Caco-2 (cell line): ENCODE data around the gene RAB1B. TPM values are rescaled to one million over a fixed set of nuclear protein-coding genes. Genes with fewer than 3 reads are reported as not detected.
A peak's percentile ranks its signal among the peaks of the same experiment; 100 is the strongest.

ENCODE experiments used
- BruUV-seq: library from RNA; stranded (reverse); fragments of 400-500 nt; replicated peaks from 2 replicates; lab custom pipeline; 2021; lab: Mats Ljungman, UMichigan
- CTCF ChIA-PET: fragments of 300-600 bp; sonication (Branson Sonifier 250); formaldehyde crosslinking; loops from one replicate; lab custom pipeline; 2022; ENCODE audit warnings: antibody characterized with exemption; lab: Charles Lee
- POLR2A ChIA-PET: fragments of 300-600 bp; sonication (Branson Sonifier 250); formaldehyde crosslinking; loops from one replicate; lab custom pipeline; 2022; ENCODE audit warnings: antibody characterized with exemption; lab: Charles Lee
- DNase-seq, 2 experiments: peaks; one replicate each; pipeline versions ENCODE4 v3.0.0 to v3.0.0-alpha.2; 2020 to 2022
- H3K27me3 ChIP-seq: replicated peaks from 2 replicates; pipeline ENCODE4 v1.6.0; 2011; ENCODE audit warnings: low read length; ENCODE audit not compliant: control insufficient read depth, insufficient read depth
- H3K36me3 ChIP-seq: 2 replicates; pipeline ENCODE4 v1.5.1; 2011; ENCODE audit warnings: low read length; ENCODE audit not compliant: control insufficient read depth, insufficient read depth
- H3K4me1 ChIP-seq: fragments of 250-450 bp; sonication (Bioruptor Pico); 2 replicates; pipeline ENCODE4 v1.5.1; 2020; ENCODE audit warnings: mild to moderate bottlenecking
- H3K4me3 ChIP-seq: 2 replicates; pipeline ENCODE4 v1.5.1; 2011; ENCODE audit warnings: low read depth, mild to moderate bottlenecking, control low read depth, low read length
- H3K9me3 ChIP-seq: fragments of 250-450 bp; sonication (Bioruptor Pico); 2 replicates; pipeline ENCODE4 v1.5.1; 2020; ENCODE audit warnings: mild to moderate bottlenecking, moderate library complexity
- H3K27ac Mint-ChIP-seq: one replicate; pipeline ENCODE4 v1.8.0; 2022; ENCODE audit warnings: mixed read lengths; ENCODE audit not compliant: unreplicated experiment
- H3K27me3 Mint-ChIP-seq: one replicate; pipeline ENCODE4 v1.8.0; 2022; ENCODE audit warnings: mixed read lengths; ENCODE audit not compliant: insufficient read depth, unreplicated experiment
- H3K36me3 Mint-ChIP-seq: one replicate; pipeline ENCODE4 v1.8.0; 2022; ENCODE audit warnings: mild to moderate bottlenecking, mixed read lengths; ENCODE audit not compliant: insufficient read depth, unreplicated experiment
- H3K4me1 Mint-ChIP-seq: one replicate; pipeline ENCODE4 v1.8.0; 2022; ENCODE audit warnings: low read depth, mixed read lengths; ENCODE audit not compliant: unreplicated experiment
- H3K4me3 Mint-ChIP-seq: one replicate; pipeline ENCODE4 v1.8.0; 2022; ENCODE audit warnings: mild to moderate bottlenecking, moderate library complexity, mixed read lengths; ENCODE audit not compliant: unreplicated experiment
- H3K9me3 Mint-ChIP-seq: one replicate; pipeline ENCODE4 v1.8.0; 2022; ENCODE audit warnings: mixed read lengths; ENCODE audit not compliant: unreplicated experiment
- CTCF ChIP-seq, 2 experiments: fragments of 200-600 bp in 1 of 2; IDR thresholded peaks; 1 replicate in 1 of 2; 2 replicates in 1 of 2; pipeline versions ENCODE4 v1.5.1 to v1.8.0; 2011 to 2022; ENCODE audit warnings: antibody characterized with exemption in 1 of 2, control low read depth in 1 of 2, inconsistent platforms in 1 of 2, low read depth in 1 of 2, low read length in 1 of 2, mild to moderate bottlenecking in 1 of 2, moderate library complexity in 1 of 2; ENCODE audit not compliant: insufficient read depth in 1 of 2, severe bottlenecking in 1 of 2, unreplicated experiment in 1 of 2
- intact Hi-C: fragments of 100-400 bp; cut with micrococcal nuclease; formaldehyde crosslinking; loops from one replicate; pipeline ENCODE4 v1.10.0; 2022; ENCODE audit not compliant: unreplicated experiment
- total RNA-seq: library from RNA; stranded (reverse); gene quantifications from 2 replicates; pipeline ENCODE4 v1.2.3, GENCODE V29; 2022

RAB1B gene
- total RNA-seq, 1 experiment from 2014 or later = 132 TPM

- peak; percentile 99 to 100 for DNase-seq
- Mint-ChIP-seq H3K4me3 (peak within 1 kb of the TSS; percentile 87), H3K27ac (peak within 1 kb of the TSS; percentile 94), H3K36me3 (peaks cover 21% of the 10 kb centered on the region), H3K9me3 (no peaks in the 10 kb centered on the region), H3K4me1 (peaks cover 22% of the 10 kb centered on the region), H3K27me3 (peaks cover 6% of the 10 kb centered on the region)
- no peaks in the 10 kb centered on the region; the same call in 1 of the 2 replicates for H3K27me3 ChIP-seq
- H3K36me3 ChIP-seq = peaks cover 5% of the 10 kb centered on the region; the same call in 1 of the 2 replicates
- TF ChIP-seq CTCF (IDR thresholded peaks at IDR 0.05; ENCODE audit: insufficient read depth in 1 of 2, low read depth in 1 of 2, low read length in 1 of 2, severe bottlenecking in 1 of 2, unreplicated experiment in 1 of 2) = peak in 1 of 2 experiments; percentile 25
- intact Hi-C loops = loop anchor here (1.0 to 2.0 kb wide), 3 partner anchors 21 to 47 kb away; partner anchors contain the start of genes RAB1B and RIN1
- peak within 1 kb of the TSS; percentile 63 for H3K4me3 ChIP-seq
- ChIA-PET CTCF (interaction anchor here (0.5 to 2.6 kb wide), 18 partner anchors 21 to 696 kb away, joined by 3 to 43 read pairs (median 4); partner anchors contain the start of genes DPP3, FIBP, MRPL11 and MUS81), POLR2A (interaction anchor here (0.5 to 1.9 kb wide), 20 partner anchors 9 to 410 kb away, joined by 3 to 34 read pairs (median 4); partner anchors contain the start of genes BRMS1, DPP3, MRPL11 and RBM4)
- BruUV-seq = no TSS peak
- peaks cover 23% of the 10 kb centered on the region for H3K4me1 ChIP-seq
- H3K9me3 ChIP-seq = no peaks in the 10 kb centered on the region
Measured at GRCh38 chr11:66288671-66289547, 20.5 kb downstream of the RAB1B start, which contains the start of gene YIF1A. Gene YIF1A, minus strand, starts transcription at chr11:66289143. Its CDS starts 158 bp downstream, at chr11:66288985.

- Mint-ChIP-seq H3K36me3 (peaks cover 27% of the 10 kb centered on the region), H3K4me1 (peaks cover 22% of the 10 kb centered on the region), H3K27ac (peak overlapping the region; percentile 94), H3K27me3 (peaks cover 6% of the 10 kb centered on the region), H3K9me3 (no peaks in the 10 kb centered on the region), H3K4me3 (peak overlapping the region; percentile 87)
- TF ChIP-seq CTCF (IDR thresholded peaks at IDR 0.05; ENCODE audit: insufficient read depth in 1 of 2, low read depth in 1 of 2, low read length in 1 of 2, severe bottlenecking in 1 of 2, unreplicated experiment in 1 of 2) = no peak
- CTCF ChIA-PET = interaction anchor here (0.5 to 2.6 kb wide), 17 partner anchors 22 to 439 kb away, joined by 3 to 43 read pairs (median 3); partner anchors contain the start of genes DPP3, FIBP, MRPL11 and MUS81
- peaks cover 23% of the 10 kb centered on the region for H3K4me1 ChIP-seq
- no peaks in the 10 kb centered on the region for H3K9me3 ChIP-seq
- H3K36me3 ChIP-seq = peaks cover 3% of the 10 kb centered on the region; the same call in 1 of the 2 replicates
- TSS peak; percentile 91 for BruUV-seq
- DNase-seq = peak; percentile 89 to 91
- no peaks in the 10 kb centered on the region; the same call in 1 of the 2 replicates for H3K27me3 ChIP-seq
- peak overlapping the region; percentile 59 for H3K4me3 ChIP-seq
- intact Hi-C loops = loop anchor here (1.0 to 2.0 kb wide), 3 partner anchors 21 to 47 kb away; partner anchors contain the start of genes RAB1B and RIN1
- POLR2A ChIA-PET = interaction anchor here (0.5 to 1.9 kb wide), 18 partner anchors 8 to 411 kb away, joined by 3 to 34 read pairs (median 4); partner anchors contain the start of genes BRMS1, DPP3, MRPL11 and RBM4
Measured at GRCh38 chr11:66289548-66290329, 21.3 kb downstream of the RAB1B start.
